HepG2 (cell line): ENCODE measurements around the gene SPDYE2B.
"Not testable (repeated sequence)": the region's sequence is repeated elsewhere in the genome, so short reads cannot be mapped to it uniquely, and the experiment has no call there.

Experiments
- ESRRA ChIP-seq: sonication (generic); formaldehyde crosslinking; IDR thresholded peaks from 2 replicates; pipeline ENCODE4 v1.5.1; 2020; ENCODE audit warnings: mild to moderate bottlenecking, low read depth, missing genetic modification reagents
- MEIS1 ChIP-seq: sonication (generic); formaldehyde crosslinking; IDR thresholded peaks from 2 replicates; pipeline ENCODE4 v1.9.0; 2021; ENCODE audit warnings: mild to moderate bottlenecking, missing genetic modification reagents, moderate library complexity, borderline replicate concordance
- RFX5 ChIP-seq: IDR thresholded peaks from 2 replicates; pipeline ENCODE4 v1.6.1; 2011; ENCODE audit warnings: low read depth, low read length, improper control_type of control experiment
- ZKSCAN8 ChIP-seq: IDR thresholded peaks from 2 replicates; pipeline ENCODE4 v1.6.1; 2016; ENCODE audit warnings: borderline replicate concordance, missing genetic modification reagents, missing compliant biosample characterization
- ZNF205 ChIP-seq: IDR thresholded peaks from 2 replicates; pipeline ENCODE4 v1.6.1; 2018; ENCODE audit warnings: missing biosample characterization, missing genetic modification reagents
- ZNF766 ChIP-seq: sonication (generic); formaldehyde crosslinking; IDR thresholded peaks from 2 replicates; pipeline ENCODE4 v1.5.0; 2020; ENCODE audit warnings: missing genetic modification reagents, borderline replicate concordance
- TF ChIP-seq, protein P1 (sequence below), 2 experiments: sonication (generic) in 1 of 2; formaldehyde crosslinking in 1 of 2; IDR thresholded peaks; 2 replicates each; pipeline versions ENCODE4 v1.4.0 to v1.6.1; 2018 to 2020; ENCODE audit warnings: missing genetic modification reagents in 2 of 2, borderline replicate concordance in 1 of 2, low read depth in 1 of 2, mild to moderate bottlenecking in 1 of 2, missing biosample characterization in 1 of 2
- TF ChIP-seq, protein P2 (sequence below): sonication (generic); formaldehyde crosslinking; IDR thresholded peaks from 2 replicates; pipeline ENCODE4 v1.5.0; 2020; ENCODE audit warnings: mild to moderate bottlenecking, missing genetic modification reagents, moderate library complexity

- TF ChIP-seq ESRRA (CRISPR knock-in tag); RFX5; ZNF205 (CRISPR knock-in tag); ZKSCAN8 (CRISPR knock-in tag); MEIS1; ZNF766 (CRISPR knock-in tag): not testable (repeated sequence)
- TF ChIP-seq, protein P1, sequence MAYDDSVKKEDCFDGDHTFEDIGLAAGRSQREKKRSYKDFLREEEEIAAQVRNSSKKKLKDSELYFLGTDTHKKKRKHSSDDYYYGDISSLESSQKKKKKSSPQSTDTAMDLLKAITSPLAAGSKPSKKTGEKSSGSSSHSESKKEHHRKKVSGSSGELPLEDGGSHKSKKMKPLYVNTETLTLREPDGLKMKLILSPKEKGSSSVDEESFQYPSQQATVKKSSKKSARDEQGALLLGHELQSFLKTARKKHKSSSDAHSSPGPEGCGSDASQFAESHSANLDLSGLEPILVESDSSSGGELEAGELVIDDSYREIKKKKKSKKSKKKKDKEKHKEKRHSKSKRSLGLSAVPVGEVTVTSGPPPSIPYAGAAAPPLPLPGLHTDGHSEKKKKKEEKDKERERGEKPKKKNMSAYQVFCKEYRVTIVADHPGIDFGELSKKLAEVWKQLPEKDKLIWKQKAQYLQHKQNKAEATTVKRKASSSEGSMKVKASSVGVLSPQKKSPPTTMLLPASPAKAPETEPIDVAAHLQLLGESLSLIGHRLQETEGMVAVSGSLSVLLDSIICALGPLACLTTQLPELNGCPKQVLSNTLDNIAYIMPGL (CRISPR knock-in tag; IDR thresholded peaks at IDR 0.05; ENCODE audit: borderline replicate concordance in 1 of 2, low read depth in 1 of 2): not testable (repeated sequence)
- TF ChIP-seq, protein P2, sequence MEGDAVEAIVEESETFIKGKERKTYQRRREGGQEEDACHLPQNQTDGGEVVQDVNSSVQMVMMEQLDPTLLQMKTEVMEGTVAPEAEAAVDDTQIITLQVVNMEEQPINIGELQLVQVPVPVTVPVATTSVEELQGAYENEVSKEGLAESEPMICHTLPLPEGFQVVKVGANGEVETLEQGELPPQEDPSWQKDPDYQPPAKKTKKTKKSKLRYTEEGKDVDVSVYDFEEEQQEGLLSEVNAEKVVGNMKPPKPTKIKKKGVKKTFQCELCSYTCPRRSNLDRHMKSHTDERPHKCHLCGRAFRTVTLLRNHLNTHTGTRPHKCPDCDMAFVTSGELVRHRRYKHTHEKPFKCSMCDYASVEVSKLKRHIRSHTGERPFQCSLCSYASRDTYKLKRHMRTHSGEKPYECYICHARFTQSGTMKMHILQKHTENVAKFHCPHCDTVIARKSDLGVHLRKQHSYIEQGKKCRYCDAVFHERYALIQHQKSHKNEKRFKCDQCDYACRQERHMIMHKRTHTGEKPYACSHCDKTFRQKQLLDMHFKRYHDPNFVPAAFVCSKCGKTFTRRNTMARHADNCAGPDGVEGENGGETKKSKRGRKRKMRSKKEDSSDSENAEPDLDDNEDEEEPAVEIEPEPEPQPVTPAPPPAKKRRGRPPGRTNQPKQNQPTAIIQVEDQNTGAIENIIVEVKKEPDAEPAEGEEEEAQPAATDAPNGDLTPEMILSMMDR (CRISPR knock-in tag): not testable (repeated sequence)
Observed at GRCh38 chr7:102635354-102635753, 14.8 kb upstream of the SPDYE2B start.
